ENCODE results near the gene GRIA1. TPM values are rescaled to one million over a fixed set of nuclear protein-coding genes. Genes with fewer than 3 reads are reported as not detected.

GRIA1 gene
- total RNA-seq, 2 experiments from 2014 or later = not detected

DNA sequence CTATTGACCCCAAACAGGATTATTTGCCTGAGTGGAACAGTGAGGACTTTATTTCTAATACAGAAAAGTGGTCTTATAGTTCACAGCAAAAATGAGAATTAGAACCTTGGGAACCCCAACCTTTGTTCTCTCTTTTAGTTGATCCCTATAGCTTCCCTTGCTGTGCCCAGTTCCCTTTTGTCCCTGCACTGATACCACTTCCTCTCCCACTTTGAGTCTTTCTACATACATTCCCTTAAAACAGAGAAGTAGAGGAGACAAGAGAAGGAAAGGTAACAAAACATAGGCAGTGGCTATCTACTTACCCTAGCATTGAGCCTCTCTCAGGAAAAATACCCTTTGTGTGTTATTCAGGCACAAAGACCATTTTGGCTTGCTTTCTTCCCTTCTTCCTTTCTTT is 301.8 kb downstream of the GRIA1 start:
- no peaks in the 10 kb centered on the region for H3K9me3 Mint-ChIP-seq

DNA sequence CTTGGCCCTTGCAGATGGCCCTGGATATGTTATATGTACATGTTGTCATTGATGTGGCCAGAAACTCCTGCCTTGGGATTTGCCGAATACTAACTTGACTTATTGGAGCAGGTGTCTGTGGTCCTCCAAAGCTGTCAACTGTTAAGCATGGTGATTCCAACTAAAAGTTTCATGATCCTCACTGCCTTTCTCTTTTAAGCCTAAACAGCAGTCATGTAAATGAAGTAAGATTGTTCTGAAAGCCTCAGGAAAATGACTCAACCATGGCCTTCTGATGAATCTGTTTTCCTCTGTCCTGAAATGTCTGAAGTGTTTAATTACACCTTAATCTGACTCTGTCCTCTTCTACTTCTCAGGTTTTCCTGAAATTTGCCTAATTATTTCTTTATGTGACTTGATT is 303.2 kb downstream of the GRIA1 start:
- Mint-ChIP-seq H3K27me3 (ENCODE audit: low read depth) (no peaks in the 10 kb centered on the region), H3K4me3 (no peak overlapping the region), H3K4me1 (ENCODE audit: low read depth) (no peaks in the 10 kb centered on the region), H3K9me3 (no peaks in the 10 kb centered on the region), H3K27ac (no peak overlapping the region), H3K36me3 (ENCODE audit: low read depth) (no peaks in the 10 kb centered on the region)
- intact Hi-C loops (cut with micrococcal nuclease) = no loop called here
- CTCF ChIA-PET = no interaction called here
- DNase-seq = no peak

More for the DNA sequence above, 301.8 kb downstream of the GRIA1 start:
- H3K4me1 Mint-ChIP-seq (ENCODE audit: low read depth) = no peaks in the 10 kb centered on the region
- CTCF ChIA-PET = no interaction called here
- intact Hi-C loops (cut with micrococcal nuclease) = no loop called here
- H3K27ac Mint-ChIP-seq = no peak overlapping the region
- no peaks in the 10 kb centered on the region for H3K27me3 Mint-ChIP-seq (ENCODE audit: low read depth)
- DNase-seq = no peak
- H3K36me3 Mint-ChIP-seq (ENCODE audit: low read depth) = no peaks in the 10 kb centered on the region
- no peak overlapping the region for H3K4me3 Mint-ChIP-seq

DNA sequence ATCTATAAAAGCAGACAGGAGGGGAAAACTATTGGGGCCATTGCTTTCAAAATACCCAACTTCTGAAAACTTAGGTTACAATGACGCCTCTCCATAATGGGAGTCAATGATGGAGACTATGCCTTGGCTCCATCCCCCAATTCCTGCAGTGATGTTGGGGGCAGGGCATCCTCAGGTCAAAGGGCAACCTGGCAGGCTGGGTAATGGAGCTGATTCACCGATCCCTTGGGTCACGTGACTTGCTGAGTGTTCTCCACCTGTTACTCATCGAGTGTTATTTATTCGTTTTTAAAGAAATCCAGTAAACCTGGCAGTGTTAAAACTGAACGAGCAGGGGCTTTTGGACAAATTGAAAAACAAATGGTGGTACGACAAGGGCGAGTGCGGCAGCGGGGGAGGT is 303.9 kb downstream of the GRIA1 start:
- Mint-ChIP-seq H3K4me3 (no peak overlapping the region), H3K27me3 (ENCODE audit: low read depth) (no peaks in the 10 kb centered on the region), H3K36me3 (ENCODE audit: low read depth) (no peaks in the 10 kb centered on the region), H3K9me3 (no peaks in the 10 kb centered on the region), H3K27ac (no peak overlapping the region), H3K4me1 (ENCODE audit: low read depth) (no peaks in the 10 kb centered on the region)
- intact Hi-C loops (cut with micrococcal nuclease) = no loop called here
- DNase-seq = no peak
- CTCF ChIA-PET = no interaction called here

DNA sequence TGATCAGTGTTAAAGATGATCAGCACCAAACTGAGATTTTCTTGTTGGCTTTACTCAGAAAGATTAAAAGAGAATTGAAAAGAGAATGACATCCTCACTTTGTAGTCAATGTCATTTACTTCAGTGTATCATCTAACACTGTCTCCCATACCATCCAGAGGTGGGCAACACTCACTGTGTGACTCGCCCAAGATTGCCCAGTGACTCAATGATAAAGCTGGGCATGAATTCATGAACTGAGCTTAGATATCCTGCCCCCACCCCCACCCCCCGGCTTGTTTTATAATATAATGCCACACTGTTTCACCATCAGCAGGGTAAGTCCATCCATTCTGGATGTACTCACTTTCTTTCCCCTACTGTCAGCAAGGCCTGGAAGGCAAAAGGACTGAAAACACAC is 306.1 kb downstream of the GRIA1 start:
- intact Hi-C loops (cut with micrococcal nuclease) = no loop called here
- CTCF ChIA-PET = interaction anchor here (0.6 kb wide), 1 partner anchor 594 kb away, joined by 5 read pairs; no protein-coding TSS in a partner anchor
- H3K36me3 Mint-ChIP-seq (ENCODE audit: low read depth) = no peaks in the 10 kb centered on the region
- H3K4me3 Mint-ChIP-seq = no peak overlapping the region
- H3K27me3 Mint-ChIP-seq (ENCODE audit: low read depth) = no peaks in the 10 kb centered on the region
- H3K27ac Mint-ChIP-seq = no peak overlapping the region
- H3K4me1 Mint-ChIP-seq (ENCODE audit: low read depth) = no peaks in the 10 kb centered on the region
- no peak for DNase-seq
- no peaks in the 10 kb centered on the region for H3K9me3 Mint-ChIP-seq

DNA sequence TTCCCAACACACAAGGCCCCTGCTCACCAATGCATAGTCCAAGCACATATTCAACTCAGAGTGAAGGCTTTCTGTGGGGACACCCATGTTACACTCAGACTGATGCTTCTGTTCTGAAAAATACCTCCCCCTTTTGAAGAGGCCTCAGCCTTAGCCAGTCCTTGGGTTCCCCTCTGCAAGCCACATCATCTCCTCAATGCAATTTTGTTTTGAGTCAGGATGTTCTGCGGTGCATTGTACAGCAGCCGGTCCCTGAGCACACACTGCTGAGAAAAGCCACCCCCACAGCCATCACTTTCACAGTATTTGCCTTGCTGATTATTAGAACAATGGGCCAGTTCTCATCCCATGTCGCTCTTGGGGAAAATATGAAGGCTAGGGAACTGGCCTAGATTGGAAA is 307.0 kb downstream of the GRIA1 start:
- CTCF ChIA-PET = no interaction called here
- no peaks in the 10 kb centered on the region for H3K36me3 Mint-ChIP-seq (ENCODE audit: low read depth)
- no peak overlapping the region for H3K4me3 Mint-ChIP-seq
- intact Hi-C loops (cut with micrococcal nuclease) = no loop called here
- no peak overlapping the region for H3K27ac Mint-ChIP-seq
- H3K9me3 Mint-ChIP-seq = no peaks in the 10 kb centered on the region
- no peaks in the 10 kb centered on the region for H3K4me1 Mint-ChIP-seq (ENCODE audit: low read depth)
- DNase-seq = no peak
- H3K27me3 Mint-ChIP-seq (ENCODE audit: low read depth) = no peaks in the 10 kb centered on the region

DNA sequence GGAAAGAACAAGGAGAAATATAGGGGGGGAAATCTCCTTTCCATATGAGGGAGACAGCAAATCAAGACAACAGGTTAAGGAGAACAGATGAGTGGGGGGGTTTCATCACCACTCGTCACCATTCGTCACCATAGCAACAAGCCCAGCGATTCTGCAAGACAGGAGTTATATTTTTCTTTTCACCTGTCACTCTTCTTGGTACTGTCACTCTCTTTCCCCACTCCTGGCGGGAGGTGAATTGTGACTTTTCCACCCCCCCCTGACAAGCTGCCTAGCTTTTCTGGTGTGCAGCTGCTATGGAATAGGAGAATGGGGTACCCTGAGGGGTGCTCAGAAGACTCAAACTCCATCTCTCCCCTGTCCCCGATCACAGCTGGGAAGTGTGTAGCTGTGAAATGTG is 308.4 kb downstream of the GRIA1 start:
- no peak for DNase-seq
- Mint-ChIP-seq H3K9me3 (no peaks in the 10 kb centered on the region), H3K4me1 (ENCODE audit: low read depth) (no peaks in the 10 kb centered on the region), H3K27ac (no peak overlapping the region), H3K4me3 (no peak overlapping the region), H3K36me3 (ENCODE audit: low read depth) (no peaks in the 10 kb centered on the region), H3K27me3 (ENCODE audit: low read depth) (no peaks in the 10 kb centered on the region)
- CTCF ChIA-PET = no interaction called here
- intact Hi-C loops (cut with micrococcal nuclease) = no loop called here

DNA sequence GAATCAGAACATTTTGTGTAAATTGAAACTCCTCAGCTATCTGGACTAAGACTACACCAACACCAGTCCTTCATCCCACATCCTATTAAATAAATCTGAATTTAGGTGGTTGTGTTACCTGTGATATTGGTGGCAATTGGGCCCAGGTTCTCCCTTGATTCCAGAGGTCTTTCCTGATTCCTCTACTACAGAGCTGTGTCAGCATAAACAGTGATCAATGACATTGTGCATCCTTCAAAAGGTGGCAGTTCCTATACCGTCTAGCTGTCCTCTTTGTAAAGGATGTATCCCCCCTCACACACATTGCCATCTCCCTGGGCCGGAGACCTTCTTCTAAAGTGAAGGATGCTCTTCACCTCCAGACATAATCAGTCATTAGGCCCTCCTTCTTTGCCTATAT is 309.0 kb downstream of the GRIA1 start:
- CTCF ChIA-PET = no interaction called here
- intact Hi-C loops (cut with micrococcal nuclease) = no loop called here
- Mint-ChIP-seq H3K4me1 (ENCODE audit: low read depth) (no peaks in the 10 kb centered on the region), H3K9me3 (no peaks in the 10 kb centered on the region), H3K27me3 (ENCODE audit: low read depth) (peaks cover 3% of the 10 kb centered on the region), H3K4me3 (no peak overlapping the region), H3K27ac (no peak overlapping the region), H3K36me3 (ENCODE audit: low read depth) (no peaks in the 10 kb centered on the region)
- no peak for DNase-seq

DNA sequence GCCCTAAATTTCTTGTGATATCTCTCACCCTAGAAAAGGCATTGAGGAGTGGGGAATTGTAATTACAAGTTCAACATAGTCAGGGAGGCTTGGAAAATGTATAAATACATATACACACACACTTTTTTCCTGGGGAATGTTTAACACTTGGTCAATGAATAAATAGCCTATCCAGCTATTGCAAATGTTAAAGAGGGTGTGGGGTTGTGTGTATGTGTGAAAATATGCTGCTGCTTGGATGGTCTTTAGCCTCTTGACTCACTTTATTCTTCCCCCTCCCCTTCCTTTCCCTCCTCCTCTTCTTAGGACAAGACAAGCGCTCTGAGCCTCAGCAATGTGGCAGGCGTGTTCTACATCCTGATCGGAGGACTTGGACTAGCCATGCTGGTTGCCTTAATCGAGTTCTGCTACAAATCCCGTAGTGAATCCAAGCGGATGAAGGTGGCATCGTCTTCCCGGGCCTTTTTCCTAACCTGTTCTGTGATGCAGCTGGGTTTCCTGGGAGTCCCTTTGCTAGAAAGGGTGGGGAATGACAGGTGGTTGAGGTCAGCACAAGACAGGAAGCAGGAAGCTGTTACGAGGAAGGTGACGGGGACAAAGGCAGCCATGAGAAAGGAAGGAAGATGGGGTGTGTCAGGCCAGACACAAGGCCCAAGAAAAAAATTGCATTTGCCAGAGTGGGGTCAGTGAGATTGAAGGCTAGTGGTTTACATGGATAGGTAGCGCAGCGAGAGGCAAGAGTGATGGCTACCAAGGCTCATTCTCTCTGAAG is 311.8 kb downstream of the GRIA1 start:
- Mint-ChIP-seq H3K27ac (no peak overlapping the region), H3K27me3 (ENCODE audit: low read depth) (peaks cover 3% of the 10 kb centered on the region), H3K36me3 (ENCODE audit: low read depth) (no peaks in the 10 kb centered on the region), H3K4me3 (no peak overlapping the region), H3K4me1 (ENCODE audit: low read depth) (no peaks in the 10 kb centered on the region), H3K9me3 (no peaks in the 10 kb centered on the region)
- intact Hi-C loops (cut with micrococcal nuclease) = no loop called here
- CTCF ChIA-PET = no interaction called here
- DNase-seq = no peak

DNA sequence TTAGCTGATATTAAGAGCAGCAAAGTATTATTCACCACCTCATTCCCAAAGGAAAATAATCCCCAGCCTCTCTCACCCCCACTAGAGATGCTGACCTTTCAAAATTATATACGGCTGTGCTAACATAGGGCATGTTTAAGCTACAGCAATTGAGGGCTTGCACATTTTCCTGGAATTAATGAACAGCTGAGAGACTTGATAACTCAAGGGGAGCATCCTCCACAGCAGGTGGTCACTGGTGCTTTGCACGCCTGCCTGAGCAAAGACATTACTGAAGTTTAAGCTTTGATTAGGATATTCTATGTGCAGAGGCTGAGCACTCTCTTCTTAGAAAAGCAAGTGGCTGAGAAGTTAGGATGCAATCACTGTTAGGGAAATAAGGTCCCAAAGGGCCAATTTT is 317.3 kb downstream of the GRIA1 start:
- Mint-ChIP-seq H3K36me3 (ENCODE audit: low read depth) (no peaks in the 10 kb centered on the region), H3K27ac (no peak overlapping the region), H3K27me3 (ENCODE audit: low read depth) (peaks cover 3% of the 10 kb centered on the region), H3K4me1 (ENCODE audit: low read depth) (no peaks in the 10 kb centered on the region), H3K9me3 (no peaks in the 10 kb centered on the region), H3K4me3 (no peak overlapping the region)
- no peak for DNase-seq
- CTCF ChIA-PET = interaction anchor here (0.7 kb wide), 1 partner anchor 138 kb away, joined by 3 read pairs; no protein-coding TSS in a partner anchor
- intact Hi-C loops (cut with micrococcal nuclease) = no loop called here

DNA sequence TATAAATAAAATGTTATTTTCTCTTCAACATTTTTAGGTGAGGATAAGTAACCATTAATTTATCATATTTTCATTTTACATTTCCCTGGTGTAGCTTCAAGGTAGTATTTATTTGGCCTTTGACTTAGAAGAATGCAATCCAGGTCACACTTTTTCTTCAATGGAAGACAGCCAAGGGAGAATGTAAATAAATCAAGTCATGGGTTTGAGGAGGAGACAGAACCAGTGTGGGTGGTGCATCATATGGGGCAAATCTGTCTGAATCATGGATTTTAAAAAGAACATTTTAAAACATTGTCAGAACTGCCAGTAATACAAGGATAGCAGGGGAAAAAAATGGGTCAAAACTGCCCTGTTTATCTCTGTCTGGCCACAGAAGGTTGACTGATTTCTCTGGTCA is 318.7 kb downstream of the GRIA1 start:
- CTCF ChIA-PET = no interaction called here
- no peak overlapping the region for H3K27ac Mint-ChIP-seq
- H3K27me3 Mint-ChIP-seq (ENCODE audit: low read depth) = no peaks in the 10 kb centered on the region
- H3K36me3 Mint-ChIP-seq (ENCODE audit: low read depth) = no peaks in the 10 kb centered on the region
- no peaks in the 10 kb centered on the region for H3K9me3 Mint-ChIP-seq
- no peak for DNase-seq
- H3K4me1 Mint-ChIP-seq (ENCODE audit: low read depth) = no peaks in the 10 kb centered on the region
- intact Hi-C loops (cut with micrococcal nuclease) = no loop called here
- H3K4me3 Mint-ChIP-seq = no peak overlapping the region

DNA sequence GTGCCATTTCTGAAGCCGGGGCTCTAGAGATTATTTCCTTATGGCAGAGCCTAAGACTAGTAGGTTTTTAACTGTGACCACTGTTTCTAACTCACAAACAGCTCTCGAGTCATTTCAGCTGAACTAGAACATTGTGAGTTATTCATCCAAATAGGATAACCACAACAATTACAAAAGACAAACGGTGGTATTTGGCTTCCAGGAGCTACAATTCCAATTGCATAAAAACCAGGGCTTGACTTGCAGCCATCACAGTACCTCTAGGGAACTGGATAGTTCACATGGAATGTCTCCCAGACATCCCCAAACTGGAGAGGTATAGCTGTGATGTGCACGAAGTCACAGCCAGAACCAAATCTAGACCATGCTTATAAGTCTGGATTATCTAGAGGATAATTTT is 323.4 kb downstream of the GRIA1 start:
- Mint-ChIP-seq H3K9me3 (no peaks in the 10 kb centered on the region), H3K4me1 (ENCODE audit: low read depth) (no peaks in the 10 kb centered on the region), H3K4me3 (no peak overlapping the region), H3K27me3 (ENCODE audit: low read depth) (no peaks in the 10 kb centered on the region), H3K36me3 (ENCODE audit: low read depth) (no peaks in the 10 kb centered on the region), H3K27ac (no peak overlapping the region)
- DNase-seq = no peak
- intact Hi-C loops (cut with micrococcal nuclease) = no loop called here
- CTCF ChIA-PET = no interaction called here

DNA sequence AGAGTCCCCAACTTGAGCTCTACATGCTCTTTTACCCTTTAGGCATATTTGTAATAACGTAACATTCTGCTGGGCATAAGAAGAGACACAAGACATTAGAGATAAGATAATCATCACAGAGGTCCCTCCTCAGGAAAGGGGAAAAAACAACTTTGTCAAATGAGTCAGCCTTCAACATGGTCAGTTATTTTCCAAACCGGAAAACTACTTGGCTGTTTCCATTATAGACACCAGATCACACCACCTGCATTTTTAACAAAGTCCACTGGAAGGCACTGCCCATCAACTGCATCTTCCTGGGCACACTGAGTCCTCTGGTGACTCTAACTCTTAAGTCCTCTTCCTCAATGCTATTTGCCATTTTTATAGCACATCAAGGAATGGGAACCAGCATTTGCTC is 326.4 kb downstream of the GRIA1 start:
- H3K27ac Mint-ChIP-seq = no peak overlapping the region
- no peaks in the 10 kb centered on the region for H3K36me3 Mint-ChIP-seq (ENCODE audit: low read depth)
- H3K4me1 Mint-ChIP-seq (ENCODE audit: low read depth) = no peaks in the 10 kb centered on the region
- H3K27me3 Mint-ChIP-seq (ENCODE audit: low read depth) = no peaks in the 10 kb centered on the region
- intact Hi-C loops (cut with micrococcal nuclease) = no loop called here
- H3K9me3 Mint-ChIP-seq = no peaks in the 10 kb centered on the region
- CTCF ChIA-PET = no interaction called here
- no peak for DNase-seq
- H3K4me3 Mint-ChIP-seq = no peak overlapping the region

DNA sequence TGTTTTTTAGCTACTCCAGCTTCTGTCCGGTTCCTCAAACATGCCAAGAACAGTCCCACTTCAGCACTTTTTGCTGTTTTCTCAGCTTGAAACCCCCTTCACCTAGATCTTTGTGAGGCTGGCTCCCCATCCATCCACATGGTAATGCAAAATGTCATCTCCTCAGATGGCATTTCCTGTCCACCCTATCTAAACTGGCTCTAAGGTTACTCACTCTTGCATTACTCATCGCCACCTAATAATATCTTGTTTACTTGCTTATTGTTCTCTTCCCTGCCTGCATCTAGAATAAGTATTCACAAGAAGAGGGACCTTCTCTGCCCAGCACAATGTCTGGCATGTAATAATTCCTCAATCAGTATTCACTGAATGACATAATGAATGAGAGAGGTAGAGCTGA is 328.2 kb downstream of the GRIA1 start:
- Mint-ChIP-seq H3K27me3 (ENCODE audit: low read depth) (no peaks in the 10 kb centered on the region), H3K4me3 (no peak overlapping the region), H3K27ac (no peak overlapping the region), H3K9me3 (no peaks in the 10 kb centered on the region), H3K4me1 (ENCODE audit: low read depth) (no peaks in the 10 kb centered on the region), H3K36me3 (ENCODE audit: low read depth) (no peaks in the 10 kb centered on the region)
- intact Hi-C loops (cut with micrococcal nuclease) = no loop called here
- DNase-seq = no peak
- CTCF ChIA-PET = no interaction called here

All from activated naive CD4-positive, alpha-beta T cell treated with anti-CD3 and anti-CD28 coated beads for 36 hours (primary cell).